Right lobe of liver (tissue), 4 donors: Measurements from ENCODE around the gene GOPC.

Experiments
- POLR2A ChIP-seq: fragments of 450-650 bp; IDR thresholded peaks from one replicate; pipeline ENCODE4 v1.6.1; 2017; ENCODE audit warnings: antibody characterized with exemption, mild to moderate bottlenecking
- TF ChIP-seq, protein P1 (sequence below), 4 donors: fragments of 200-600 bp in 3 of 4; fragments of 450-650 bp in 1 of 4; IDR thresholded peaks; one replicate each; pipeline versions ENCODE4 v1.5.1 to v1.8.0; 2016 to 2022; ENCODE audit warnings: antibody characterized with exemption in 4 of 4, mild to moderate bottlenecking in 2 of 4
- donor health status: DM: no; HTN: no; CAD: no.
- donor health status: DM: no; HTN: no; CAD: no.
- donor health status: DM: no; HTN: yes; CAD: no.

DNA sequence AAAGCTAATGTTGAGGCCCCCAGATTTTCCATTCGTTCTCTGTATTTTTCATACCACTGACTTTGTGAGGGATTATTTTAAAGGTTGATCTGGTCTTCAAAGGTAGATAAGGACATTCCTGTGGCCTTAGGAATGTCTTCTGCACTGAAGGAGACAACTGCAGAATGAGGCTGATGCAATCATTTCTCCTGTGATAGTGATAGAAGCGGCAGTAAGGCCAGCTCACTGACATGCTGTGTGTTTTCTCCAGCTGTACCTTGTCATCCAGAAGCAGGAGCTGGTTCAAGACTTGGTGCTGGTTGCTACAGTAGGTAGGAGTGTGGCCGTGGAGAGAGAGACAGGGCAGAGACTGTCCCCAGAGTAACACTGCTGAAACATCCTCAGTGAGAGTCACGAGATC, 66.0 kb downstream of the GOPC start:
- TF ChIP-seq POLR2A: no peak
- TF ChIP-seq, protein P1, sequence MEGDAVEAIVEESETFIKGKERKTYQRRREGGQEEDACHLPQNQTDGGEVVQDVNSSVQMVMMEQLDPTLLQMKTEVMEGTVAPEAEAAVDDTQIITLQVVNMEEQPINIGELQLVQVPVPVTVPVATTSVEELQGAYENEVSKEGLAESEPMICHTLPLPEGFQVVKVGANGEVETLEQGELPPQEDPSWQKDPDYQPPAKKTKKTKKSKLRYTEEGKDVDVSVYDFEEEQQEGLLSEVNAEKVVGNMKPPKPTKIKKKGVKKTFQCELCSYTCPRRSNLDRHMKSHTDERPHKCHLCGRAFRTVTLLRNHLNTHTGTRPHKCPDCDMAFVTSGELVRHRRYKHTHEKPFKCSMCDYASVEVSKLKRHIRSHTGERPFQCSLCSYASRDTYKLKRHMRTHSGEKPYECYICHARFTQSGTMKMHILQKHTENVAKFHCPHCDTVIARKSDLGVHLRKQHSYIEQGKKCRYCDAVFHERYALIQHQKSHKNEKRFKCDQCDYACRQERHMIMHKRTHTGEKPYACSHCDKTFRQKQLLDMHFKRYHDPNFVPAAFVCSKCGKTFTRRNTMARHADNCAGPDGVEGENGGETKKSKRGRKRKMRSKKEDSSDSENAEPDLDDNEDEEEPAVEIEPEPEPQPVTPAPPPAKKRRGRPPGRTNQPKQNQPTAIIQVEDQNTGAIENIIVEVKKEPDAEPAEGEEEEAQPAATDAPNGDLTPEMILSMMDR (IDR thresholded peaks at IDR 0.05): no peak
